Bronchial epithelial cell (primary cell): ENCODE results near the gene GBP5. TPM values are rescaled to one million over a fixed set of nuclear protein-coding genes. Genes with fewer than 3 reads are reported as not detected.
A peak's percentile ranks its signal among the peaks of the same experiment; 100 is the strongest.

Experiments used
- DNase-seq: peaks from one replicate; pipeline ENCODE4 v3.0.0-alpha.2; 2010; ENCODE audit warnings: low read depth
- FAIRE-seq: peaks from 2 replicates; lab custom pipeline; 2011; peaks lifted over from hg19 to GRCh38; lab: Jason Lieb, UNC
- H3K27me3 ChIP-seq: 2 replicates; pipeline ENCODE4 v1.5.1; 2011; ENCODE audit warnings: low read length; ENCODE audit not compliant: control insufficient read depth, insufficient read depth
- H3K36me3 ChIP-seq: 2 replicates; pipeline ENCODE4 v1.5.1; 2011; ENCODE audit warnings: low read length; ENCODE audit not compliant: control insufficient read depth, insufficient read depth
- H3K4me3 ChIP-seq: 2 replicates; pipeline ENCODE4 v1.5.1; 2011; ENCODE audit warnings: mild to moderate bottlenecking, low read depth, low read length, control low read depth
- CTCF ChIP-seq: IDR thresholded peaks from 2 replicates; pipeline ENCODE4 v1.5.1; 2011; ENCODE audit warnings: mild to moderate bottlenecking, moderate library complexity, low read length, control low read depth, inconsistent platforms; ENCODE audit not compliant: insufficient read depth, severe bottlenecking
- total RNA-seq: library from RNA; depleted of rRNA; stranded (reverse); fragments of >200 nt; gene quantifications from 2 replicates; pipeline ENCODE4 v1.2.1, GENCODE V29; 2014

Gene GBP5
- total RNA-seq, 1 donor from 2014 or later, result 0.26 TPM

GRCh38 chr1:89262643-89263042, 10.0 kb downstream of the GBP5 start:
- Histone ChIP-seq H3K27me3 (no peaks in the 10 kb centered on the region), H3K36me3 (no peaks in the 10 kb centered on the region), H3K4me3 (no peak overlapping the region)
- DNase-seq (peak; percentile 64), FAIRE-seq (no peak)
- TF ChIP-seq CTCF, result no peak

- DNase-seq (no peak), FAIRE-seq (no peak)
- H3K27me3 ChIP-seq, result no peaks in the 10 kb centered on the region
- TF ChIP-seq CTCF, result no peak
- H3K36me3 ChIP-seq, result no peaks in the 10 kb centered on the region
- no peak overlapping the region for H3K4me3 ChIP-seq
These were observed 10.6 kb downstream of the GBP5 start for GRCh38 chr1:89261926-89262515.

- H3K4me3 ChIP-seq, result no peak overlapping the region
- no peak for DNase-seq
- FAIRE-seq, result no peak
- H3K27me3 ChIP-seq, result no peaks in the 10 kb centered on the region
- no peak for TF ChIP-seq CTCF
- no peaks in the 10 kb centered on the region for H3K36me3 ChIP-seq
These were observed 11.9 kb downstream of the GBP5 start for GRCh38 chr1:89260566-89261255.

- Histone ChIP-seq H3K27me3 (no peaks in the 10 kb centered on the region), H3K36me3 (no peaks in the 10 kb centered on the region), H3K4me3 (no peak overlapping the region)
- DNase-seq, result no peak
- no peak for FAIRE-seq
- no peak for TF ChIP-seq CTCF
These were observed 12.6 kb downstream of the GBP5 start for GRCh38 chr1:89260042-89260441.

GRCh38 chr1:89259283-89259971, 13.2 kb downstream of the GBP5 start:
- H3K27me3 ChIP-seq, result no peaks in the 10 kb centered on the region
- DNase-seq, result no peak
- TF ChIP-seq CTCF, result no peak
- no peak overlapping the region for H3K4me3 ChIP-seq
- no peaks in the 10 kb centered on the region for H3K36me3 ChIP-seq
- FAIRE-seq, result no peak
